Muscle layer of colon (tissue), 2 donors: Measurements from ENCODE around the gene CENPF.

Experiments
- H3K27ac ChIP-seq: one replicate; pipeline ENCODE4 v1.7.0; 2013; ENCODE audit warnings: low read depth, mild to moderate bottlenecking, low read length, moderate library complexity
- H3K27me3 ChIP-seq, 2 donors: one replicate each; pipeline ENCODE4 v1.7.0; 2013; ENCODE audit warnings: low read length in 2 of 2, mild to moderate bottlenecking in 2 of 2; ENCODE audit not compliant: insufficient read depth in 2 of 2, control insufficient read depth in 1 of 2
- H3K36me3 ChIP-seq: one replicate; pipeline ENCODE4 v1.7.0; 2013; ENCODE audit warnings: mild to moderate bottlenecking, low read length; ENCODE audit not compliant: insufficient read depth
- H3K4me1 ChIP-seq: one replicate; pipeline ENCODE4 v1.7.0; 2013; ENCODE audit warnings: mild to moderate bottlenecking, low read length; ENCODE audit not compliant: insufficient read depth
- H3K4me3 ChIP-seq, 2 donors: one replicate each; pipeline ENCODE4 v1.7.0; 2013; ENCODE audit warnings: low read length in 2 of 2, low read depth in 1 of 2, mild to moderate bottlenecking in 1 of 2, moderate library complexity in 1 of 2
- H3K9ac ChIP-seq: one replicate; pipeline ENCODE4 v1.7.0; 2013; ENCODE audit warnings: low read length
- H3K9me3 ChIP-seq: one replicate; pipeline ENCODE4 v1.7.0; 2013; ENCODE audit warnings: mild to moderate bottlenecking, low read length
- donor health status: abdominal sarcoma.
- donor health status: Adenocarcinoma of cecum.

Gene CENPF

GRCh38 chr1:214602764-214603657 is at the start of gene CENPF:
Gene CENPF, plus strand, starts transcription at chr1:214603195. Its CDS starts 10,560 bp downstream, at chr1:214613755.
- H3K9ac ChIP-seq: peak within 1 kb of the TSS; percentile 2
- no peak within 1 kb of the TSS for H3K27ac ChIP-seq
- no peaks in the 10 kb centered on the region for H3K36me3 ChIP-seq
- H3K4me3 ChIP-seq: peak within 1 kb of the TSS; percentile 67
- peaks cover 9% of the 10 kb centered on the region for H3K4me1 ChIP-seq
- H3K9me3 ChIP-seq: no peaks in the 10 kb centered on the region
- H3K27me3 ChIP-seq: no peaks in the 10 kb centered on the region

GRCh38 chr1:214557952-214558735 is 44.9 kb upstream of the CENPF start:
- H3K4me3 ChIP-seq: no peak overlapping the region
- no peaks in the 10 kb centered on the region for H3K9me3 ChIP-seq
- H3K36me3 ChIP-seq: no peaks in the 10 kb centered on the region
- no peaks in the 10 kb centered on the region for H3K27me3 ChIP-seq
- no peak overlapping the region for H3K9ac ChIP-seq
- H3K27ac ChIP-seq: no peak overlapping the region
- H3K4me1 ChIP-seq: no peaks in the 10 kb centered on the region

GRCh38 chr1:214563881-214564280 is 39.1 kb upstream of the CENPF start:
- Histone ChIP-seq H3K9me3 (no peaks in the 10 kb centered on the region), H3K27ac (no peak overlapping the region), H3K27me3 (no peaks in the 10 kb centered on the region), H3K4me3 (no peak overlapping the region), H3K9ac (no peak overlapping the region), H3K4me1 (no peaks in the 10 kb centered on the region), H3K36me3 (no peaks in the 10 kb centered on the region)

- H3K9me3 ChIP-seq: no peaks in the 10 kb centered on the region
- H3K4me3 ChIP-seq: no peak overlapping the region
- H3K27ac ChIP-seq: no peak overlapping the region
- H3K4me1 ChIP-seq: no peaks in the 10 kb centered on the region
- no peak overlapping the region for H3K9ac ChIP-seq
- H3K27me3 ChIP-seq: no peaks in the 10 kb centered on the region
- H3K36me3 ChIP-seq: no peaks in the 10 kb centered on the region
Measured at GRCh38 chr1:214565310-214565709, 37.7 kb upstream of the CENPF start.

GRCh38 chr1:214566158-214567104 is 36.6 kb upstream of the CENPF start:
- H3K4me3 ChIP-seq: no peak overlapping the region
- H3K27ac ChIP-seq: no peak overlapping the region
- no peaks in the 10 kb centered on the region for H3K27me3 ChIP-seq
- H3K4me1 ChIP-seq: no peaks in the 10 kb centered on the region
- no peak overlapping the region for H3K9ac ChIP-seq
- no peaks in the 10 kb centered on the region for H3K9me3 ChIP-seq
- H3K36me3 ChIP-seq: no peaks in the 10 kb centered on the region

- Histone ChIP-seq H3K9ac (no peak overlapping the region), H3K27ac (no peak overlapping the region), H3K27me3 (no peaks in the 10 kb centered on the region)
Measured at GRCh38 chr1:214567481-214567980, 35.5 kb upstream of the CENPF start.

GRCh38 chr1:214568328-214568727 is 34.7 kb upstream of the CENPF start:
- Histone ChIP-seq H3K27ac (no peak overlapping the region), H3K9ac (no peak overlapping the region), H3K4me3 (no peak overlapping the region), H3K9me3 (no peaks in the 10 kb centered on the region), H3K27me3 (no peaks in the 10 kb centered on the region), H3K4me1 (peaks cover 4% of the 10 kb centered on the region), H3K36me3 (no peaks in the 10 kb centered on the region)

More at GRCh38 chr1:214567481-214567980, 35.5 kb upstream of the CENPF start:
- Histone ChIP-seq H3K4me1 (no peaks in the 10 kb centered on the region), H3K36me3 (no peaks in the 10 kb centered on the region), H3K4me3 (no peak overlapping the region), H3K9me3 (no peaks in the 10 kb centered on the region)

- no peak overlapping the region for H3K27ac ChIP-seq
- H3K36me3 ChIP-seq: no peaks in the 10 kb centered on the region
- no peak overlapping the region for H3K9ac ChIP-seq
- no peaks in the 10 kb centered on the region for H3K27me3 ChIP-seq
- no peak overlapping the region for H3K4me3 ChIP-seq
- H3K4me1 ChIP-seq: peaks cover 14% of the 10 kb centered on the region
- no peaks in the 10 kb centered on the region for H3K9me3 ChIP-seq
Measured at GRCh38 chr1:214569357-214570004, 33.5 kb upstream of the CENPF start.

- Histone ChIP-seq H3K4me3 (no peak overlapping the region), H3K4me1 (peaks cover 14% of the 10 kb centered on the region), H3K27ac (no peak overlapping the region), H3K9me3 (no peaks in the 10 kb centered on the region), H3K36me3 (no peaks in the 10 kb centered on the region), H3K27me3 (no peaks in the 10 kb centered on the region), H3K9ac (no peak overlapping the region)
Measured at GRCh38 chr1:214570442-214570841, 32.6 kb upstream of the CENPF start.

GRCh38 chr1:214571281-214571680 is 31.7 kb upstream of the CENPF start:
- H3K27ac ChIP-seq: no peak overlapping the region
- no peaks in the 10 kb centered on the region for H3K36me3 ChIP-seq
- H3K27me3 ChIP-seq: no peaks in the 10 kb centered on the region
- H3K9ac ChIP-seq: no peak overlapping the region
- H3K9me3 ChIP-seq: no peaks in the 10 kb centered on the region
- H3K4me3 ChIP-seq: no peak overlapping the region
- H3K4me1 ChIP-seq: peaks cover 14% of the 10 kb centered on the region
